Thyroid gland (tissue), 4 donors: ENCODE data around the gene SEC22A.

Experiments
- POLR2A ChIP-seq, 2 donors: fragments of 450-650 bp; IDR thresholded peaks; one replicate each; pipeline ENCODE4 v1.6.1; 2017; ENCODE audit warnings: antibody characterized with exemption in 2 of 2, mild to moderate bottlenecking in 2 of 2, moderate library complexity in 1 of 2
- TF ChIP-seq, protein P1 (sequence below), 6 experiments: fragments of 200-600 bp in 3 of 6; fragments of 450-650 bp in 3 of 6; sonication (generic) in 3 of 6; IDR thresholded peaks; one replicate each; pipeline ENCODE4 v1.5.1; 2016 to 2019; ENCODE audit warnings: antibody characterized with exemption in 6 of 6, mild to moderate bottlenecking in 2 of 6, inconsistent platforms in 1 of 6, moderate library complexity in 1 of 6

DNA sequence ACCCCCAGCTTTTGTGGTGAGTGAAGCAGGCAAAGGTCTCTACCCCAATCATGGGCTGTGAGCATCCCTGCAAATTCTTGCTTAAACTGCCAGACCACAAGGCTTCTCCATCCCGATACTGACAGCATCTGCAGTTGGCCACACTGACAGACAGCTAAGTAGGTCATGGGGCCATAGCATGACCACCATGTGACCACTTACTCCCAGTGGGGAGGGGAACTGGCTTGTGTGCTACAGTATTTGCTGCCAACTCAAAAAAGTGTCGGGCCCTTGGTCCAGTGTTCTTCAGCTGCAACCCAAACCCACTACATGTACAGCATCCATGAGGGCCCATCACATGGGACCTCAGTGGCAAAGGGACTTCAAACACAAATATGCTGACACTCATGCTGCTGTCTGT is 103.4 kb downstream of the SEC22A start:
- TF ChIP-seq, protein P1, sequence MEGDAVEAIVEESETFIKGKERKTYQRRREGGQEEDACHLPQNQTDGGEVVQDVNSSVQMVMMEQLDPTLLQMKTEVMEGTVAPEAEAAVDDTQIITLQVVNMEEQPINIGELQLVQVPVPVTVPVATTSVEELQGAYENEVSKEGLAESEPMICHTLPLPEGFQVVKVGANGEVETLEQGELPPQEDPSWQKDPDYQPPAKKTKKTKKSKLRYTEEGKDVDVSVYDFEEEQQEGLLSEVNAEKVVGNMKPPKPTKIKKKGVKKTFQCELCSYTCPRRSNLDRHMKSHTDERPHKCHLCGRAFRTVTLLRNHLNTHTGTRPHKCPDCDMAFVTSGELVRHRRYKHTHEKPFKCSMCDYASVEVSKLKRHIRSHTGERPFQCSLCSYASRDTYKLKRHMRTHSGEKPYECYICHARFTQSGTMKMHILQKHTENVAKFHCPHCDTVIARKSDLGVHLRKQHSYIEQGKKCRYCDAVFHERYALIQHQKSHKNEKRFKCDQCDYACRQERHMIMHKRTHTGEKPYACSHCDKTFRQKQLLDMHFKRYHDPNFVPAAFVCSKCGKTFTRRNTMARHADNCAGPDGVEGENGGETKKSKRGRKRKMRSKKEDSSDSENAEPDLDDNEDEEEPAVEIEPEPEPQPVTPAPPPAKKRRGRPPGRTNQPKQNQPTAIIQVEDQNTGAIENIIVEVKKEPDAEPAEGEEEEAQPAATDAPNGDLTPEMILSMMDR (IDR thresholded peaks at IDR 0.05), result no peak
- no peak for TF ChIP-seq POLR2A (IDR thresholded peaks at IDR 0.05)
